ENCODE data around the gene BUB1B.
"Not testable (repeated sequence)": the region's sequence is repeated elsewhere in the genome, so short reads cannot be mapped to it uniquely, and the experiment has no call there.

DNA sequence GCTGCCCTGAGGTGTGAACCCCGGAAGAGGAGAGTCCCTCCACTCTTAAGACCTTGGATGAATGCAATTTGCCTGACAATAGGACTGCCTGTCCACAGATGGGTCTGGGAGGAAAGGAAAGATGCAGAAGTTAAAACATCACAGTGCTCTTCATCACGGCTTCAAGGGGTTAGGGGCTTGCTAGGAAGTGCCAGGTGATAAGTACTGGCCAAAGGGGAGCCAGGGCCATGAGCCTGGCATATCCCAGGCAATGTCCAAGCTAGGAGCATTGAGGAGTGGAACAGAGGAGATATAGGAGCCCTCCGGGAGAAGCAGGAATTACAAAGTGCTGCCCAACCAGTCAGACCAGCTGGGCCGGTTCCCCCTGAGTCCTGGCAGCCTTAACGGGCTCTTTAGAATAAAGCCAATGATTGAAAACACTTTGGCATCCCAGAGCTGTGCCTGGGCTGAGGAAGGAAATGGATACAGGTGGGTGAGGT lies 36.0 kb upstream of the BUB1B start:
- TF ChIP-seq, protein P1, sequence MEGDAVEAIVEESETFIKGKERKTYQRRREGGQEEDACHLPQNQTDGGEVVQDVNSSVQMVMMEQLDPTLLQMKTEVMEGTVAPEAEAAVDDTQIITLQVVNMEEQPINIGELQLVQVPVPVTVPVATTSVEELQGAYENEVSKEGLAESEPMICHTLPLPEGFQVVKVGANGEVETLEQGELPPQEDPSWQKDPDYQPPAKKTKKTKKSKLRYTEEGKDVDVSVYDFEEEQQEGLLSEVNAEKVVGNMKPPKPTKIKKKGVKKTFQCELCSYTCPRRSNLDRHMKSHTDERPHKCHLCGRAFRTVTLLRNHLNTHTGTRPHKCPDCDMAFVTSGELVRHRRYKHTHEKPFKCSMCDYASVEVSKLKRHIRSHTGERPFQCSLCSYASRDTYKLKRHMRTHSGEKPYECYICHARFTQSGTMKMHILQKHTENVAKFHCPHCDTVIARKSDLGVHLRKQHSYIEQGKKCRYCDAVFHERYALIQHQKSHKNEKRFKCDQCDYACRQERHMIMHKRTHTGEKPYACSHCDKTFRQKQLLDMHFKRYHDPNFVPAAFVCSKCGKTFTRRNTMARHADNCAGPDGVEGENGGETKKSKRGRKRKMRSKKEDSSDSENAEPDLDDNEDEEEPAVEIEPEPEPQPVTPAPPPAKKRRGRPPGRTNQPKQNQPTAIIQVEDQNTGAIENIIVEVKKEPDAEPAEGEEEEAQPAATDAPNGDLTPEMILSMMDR (optimal IDR thresholded peaks at IDR 0.05 in 1 of 3, IDR thresholded peaks at IDR 0.05 in 1 of 3, conservative IDR thresholded peaks at IDR 0.05 in 1 of 3; ENCODE audit: extremely low read depth in 1 of 3, insufficient read depth in 2 of 3, low read length in 3 of 3) = not testable (repeated sequence)
- TF ChIP-seq EZH2 (IDR thresholded peaks at IDR 0.05; ENCODE audit: low read length) = not testable (repeated sequence)

All from keratinocyte (primary cell).